ENCODE measurements around the gene SEC14L2.
"Not testable (repeated sequence)": the region's sequence is repeated elsewhere in the genome, so short reads cannot be mapped to it uniquely, and the experiment has no call there.

The SEC14L2 gene

GRCh38 chr22:30447656-30448055, 50.8 kb downstream of the SEC14L2 start:
- no peak for TF ChIP-seq CTCF (IDR thresholded peaks at IDR 0.05; ENCODE audit: insufficient read depth, missing control alignments)
- FAIRE-seq = no peak
- DNase-seq (ENCODE audit: insufficient read length, low spot score) = no peak

GRCh38 chr22:30451488-30451887, 54.7 kb downstream of the SEC14L2 start:
- not testable (repeated sequence) for FAIRE-seq; DNase-seq (ENCODE audit: insufficient read length, low spot score)

- no peak for TF ChIP-seq CTCF (IDR thresholded peaks at IDR 0.05; ENCODE audit: insufficient read depth, missing control alignments)
- DNase-seq (ENCODE audit: insufficient read length, low spot score) (no peak), FAIRE-seq (no peak)
Observed at GRCh38 chr22:30452861-30453260, 56.0 kb downstream of the SEC14L2 start.

DNA sequence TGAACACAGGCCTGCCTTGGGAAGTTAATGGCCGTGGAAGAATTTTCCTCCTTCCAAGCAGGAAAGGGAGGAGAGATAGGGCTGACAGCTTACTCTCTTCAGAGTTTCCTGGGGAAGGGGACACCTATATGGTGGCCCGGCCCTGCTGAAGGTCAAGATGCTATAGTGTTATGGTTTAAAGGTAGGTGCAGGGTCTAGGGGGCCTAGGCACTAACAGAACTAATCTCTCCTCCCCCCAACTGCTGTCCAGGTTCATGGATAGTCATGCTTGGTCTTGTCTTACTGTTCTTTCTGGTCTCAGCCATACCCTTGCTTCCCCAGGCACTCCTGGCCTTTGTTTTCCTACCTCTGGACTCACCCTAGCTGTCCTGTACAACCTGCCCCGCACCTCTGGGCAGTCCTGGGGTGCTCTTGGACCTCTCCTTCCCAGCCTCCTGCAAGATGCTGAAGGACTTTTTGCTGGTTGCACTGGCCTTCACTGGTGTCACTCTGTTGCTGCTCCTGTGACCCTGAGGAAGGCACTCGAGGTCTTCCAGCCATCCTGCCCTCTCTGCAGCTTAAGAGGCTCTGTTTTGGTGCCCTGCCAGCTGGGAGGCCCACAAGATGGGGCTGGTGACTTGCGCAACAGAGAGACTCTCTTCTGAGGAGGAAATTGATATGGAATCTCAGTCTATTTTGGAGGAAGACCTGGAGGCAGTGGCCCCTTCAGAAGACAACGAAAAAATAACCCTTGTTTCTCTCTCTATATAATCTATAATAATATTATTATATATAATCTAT, 57.1 kb downstream of the SEC14L2 start:
- no peak for DNase-seq (ENCODE audit: insufficient read length, low spot score)
- TF ChIP-seq CTCF (IDR thresholded peaks at IDR 0.05; ENCODE audit: insufficient read depth, missing control alignments) = peak; percentile 10

DNA sequence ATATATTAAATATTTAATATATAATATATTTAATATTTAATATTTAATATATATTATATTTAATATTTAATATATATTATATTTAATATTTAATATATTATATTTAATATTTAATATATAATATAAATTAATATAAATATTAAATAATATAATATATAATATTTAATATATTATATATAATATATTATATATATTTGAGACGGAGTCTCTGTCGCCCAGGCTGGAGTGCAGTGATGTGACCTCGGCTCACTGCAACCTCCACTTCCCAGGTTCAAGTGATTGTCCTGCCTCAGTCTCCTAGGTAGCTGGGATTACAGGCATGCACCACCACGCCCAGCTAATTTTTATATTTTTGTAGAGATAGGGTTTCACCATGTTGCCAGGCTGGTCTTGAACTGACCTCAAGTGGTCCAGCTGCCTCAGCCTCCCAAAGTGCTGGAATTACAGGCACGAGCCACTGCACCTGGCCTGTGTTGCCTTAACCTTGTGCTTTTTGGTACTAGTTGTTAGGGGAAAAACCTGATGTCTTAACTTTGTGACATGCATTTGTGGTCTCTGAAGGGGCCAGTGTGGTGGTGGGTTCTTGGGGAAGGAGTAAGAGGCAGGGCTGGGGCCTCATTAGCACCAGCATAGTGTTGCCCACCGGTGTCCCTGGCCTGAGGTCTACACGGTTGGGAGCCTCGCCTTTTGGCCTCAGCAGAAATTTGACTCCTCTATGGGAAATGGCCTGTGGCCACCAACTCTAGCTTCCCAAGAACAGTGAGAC, 58.4 kb downstream of the SEC14L2 start:
- FAIRE-seq (no peak), DNase-seq (ENCODE audit: insufficient read length, low spot score) (no peak)
- TF ChIP-seq CTCF (IDR thresholded peaks at IDR 0.05; ENCODE audit: insufficient read depth, missing control alignments) = no peak

More for the DNA sequence above, 57.1 kb downstream of the SEC14L2 start:
- FAIRE-seq = no peak

GRCh38 chr22:30457981-30458380, 61.2 kb downstream of the SEC14L2 start:
- FAIRE-seq = no peak
- DNase-seq (ENCODE audit: insufficient read length, low spot score) = no peak

More at GRCh38 chr22:30457981-30458380, 61.2 kb downstream of the SEC14L2 start:
- no peak for TF ChIP-seq CTCF (IDR thresholded peaks at IDR 0.05; ENCODE audit: insufficient read depth, missing control alignments)

Measured in D721Med (cell line).